Measurements from ENCODE around the gene CD180.

DNA sequence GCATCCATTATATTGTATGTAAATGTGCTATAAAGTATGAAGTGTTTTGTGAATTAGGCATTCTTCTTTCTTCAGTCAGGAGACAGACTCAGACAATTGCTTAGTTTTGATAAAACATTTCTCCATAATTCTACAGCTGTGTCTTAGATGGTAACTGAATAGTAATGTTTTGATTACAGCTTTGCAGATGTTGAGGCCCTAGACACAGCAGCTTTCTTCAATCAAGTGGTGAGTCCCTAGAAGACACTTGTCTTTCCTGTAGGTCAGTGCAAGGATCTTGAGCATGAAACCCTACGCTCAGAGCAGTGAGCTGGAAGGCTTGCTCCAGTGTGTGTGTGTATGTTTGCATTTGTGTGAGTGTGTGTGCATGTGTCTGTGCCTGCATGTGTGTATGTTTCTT lies 46.8 kb upstream of the CD180 start:
- TF ChIP-seq EZH2 (IDR thresholded peaks at IDR 0.05; ENCODE audit: borderline replicate concordance, low read length) = no peak
- TF ChIP-seq, protein P1, sequence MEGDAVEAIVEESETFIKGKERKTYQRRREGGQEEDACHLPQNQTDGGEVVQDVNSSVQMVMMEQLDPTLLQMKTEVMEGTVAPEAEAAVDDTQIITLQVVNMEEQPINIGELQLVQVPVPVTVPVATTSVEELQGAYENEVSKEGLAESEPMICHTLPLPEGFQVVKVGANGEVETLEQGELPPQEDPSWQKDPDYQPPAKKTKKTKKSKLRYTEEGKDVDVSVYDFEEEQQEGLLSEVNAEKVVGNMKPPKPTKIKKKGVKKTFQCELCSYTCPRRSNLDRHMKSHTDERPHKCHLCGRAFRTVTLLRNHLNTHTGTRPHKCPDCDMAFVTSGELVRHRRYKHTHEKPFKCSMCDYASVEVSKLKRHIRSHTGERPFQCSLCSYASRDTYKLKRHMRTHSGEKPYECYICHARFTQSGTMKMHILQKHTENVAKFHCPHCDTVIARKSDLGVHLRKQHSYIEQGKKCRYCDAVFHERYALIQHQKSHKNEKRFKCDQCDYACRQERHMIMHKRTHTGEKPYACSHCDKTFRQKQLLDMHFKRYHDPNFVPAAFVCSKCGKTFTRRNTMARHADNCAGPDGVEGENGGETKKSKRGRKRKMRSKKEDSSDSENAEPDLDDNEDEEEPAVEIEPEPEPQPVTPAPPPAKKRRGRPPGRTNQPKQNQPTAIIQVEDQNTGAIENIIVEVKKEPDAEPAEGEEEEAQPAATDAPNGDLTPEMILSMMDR (IDR thresholded peaks at IDR 0.05; ENCODE audit: low read length) = no peak
